Osteoblast (primary cell): ENCODE results near the gene ATP6V0A1. TPM values are rescaled to one million over a fixed set of nuclear protein-coding genes. Genes with fewer than 3 reads are reported as not detected.
"Not testable (repeated sequence)": the region's sequence is repeated elsewhere in the genome, so short reads cannot be mapped to it uniquely, and the experiment has no call there.

Experiments used
- DNase-seq: peaks from one replicate; pipeline ENCODE4 v3.0.0; 2011; ENCODE audit warnings: low spot score, mixed read lengths; ENCODE audit not compliant: insufficient read length; ENCODE audit errors: missing footprints
- H2AFZ ChIP-seq: 2 replicates; pipeline ENCODE4 v1.6.0; 2011; ENCODE audit warnings: mild to moderate bottlenecking, low read length
- H3K27ac ChIP-seq: 2 replicates; pipeline ENCODE4 v1.5.1; 2011; ENCODE audit warnings: mild to moderate bottlenecking, low read depth, low read length, moderate library complexity
- H3K27me3 ChIP-seq: 2 replicates; pipeline ENCODE4 v1.6.0; 2012; ENCODE audit warnings: mild to moderate bottlenecking, control low read depth, inconsistent platforms, low read length, moderate library complexity; ENCODE audit not compliant: insufficient read depth
- H3K36me3 ChIP-seq: 2 replicates; pipeline ENCODE4 v1.5.1; 2011; ENCODE audit warnings: mild to moderate bottlenecking, low read length, control low read depth, moderate library complexity; ENCODE audit not compliant: insufficient read depth
- H3K4me1 ChIP-seq: 2 replicates; pipeline ENCODE4 v1.5.1; 2011; ENCODE audit warnings: mild to moderate bottlenecking, low read length, control low read depth, moderate library complexity; ENCODE audit not compliant: insufficient read depth
- H3K4me2 ChIP-seq: 2 replicates; pipeline ENCODE4 v1.6.0; 2011; ENCODE audit warnings: mild to moderate bottlenecking, low read length; ENCODE audit not compliant: insufficient read depth
- H3K4me3 ChIP-seq: fragments of 200-600 bp; sonication (generic); 3 replicates; pipeline ENCODE4 v1.5.1; 2012; ENCODE audit warnings: mild to moderate bottlenecking, low read length, inconsistent platforms; ENCODE audit not compliant: insufficient read depth
- H3K79me2 ChIP-seq: 2 replicates; pipeline ENCODE4 v1.6.0; 2012; ENCODE audit warnings: mild to moderate bottlenecking, low read length, control low read depth, inconsistent platforms; ENCODE audit not compliant: insufficient read depth
- H3K9me3 ChIP-seq: 2 replicates; pipeline ENCODE4 v1.5.1; 2011; ENCODE audit warnings: low read depth, low read length, control low read depth
- H4K20me1 ChIP-seq: 2 replicates; pipeline ENCODE4 v1.6.0; 2012; ENCODE audit warnings: mild to moderate bottlenecking, low read length, control low read depth; ENCODE audit not compliant: insufficient read depth
- total RNA-seq: library from RNA; depleted of rRNA; stranded (reverse); fragments of >200 nt; gene quantifications from 2 replicates; pipeline ENCODE4 v1.2.3, GENCODE V29; 2012
- TF ChIP-seq, protein P1 (sequence below): IDR thresholded peaks from 2 replicates; pipeline ENCODE4 v1.5.1; 2011; ENCODE audit warnings: mild to moderate bottlenecking, low read depth, low read length, moderate library complexity; ENCODE audit errors: extremely low read depth

The ATP6V0A1 gene
- total RNA-seq, 1 donor = 52.5 TPM

GRCh38 chr17:42438600-42439567, 19.8 kb upstream of the ATP6V0A1 start:
- no peaks in the 10 kb centered on the region for H3K36me3 ChIP-seq
- TF ChIP-seq, protein P1, sequence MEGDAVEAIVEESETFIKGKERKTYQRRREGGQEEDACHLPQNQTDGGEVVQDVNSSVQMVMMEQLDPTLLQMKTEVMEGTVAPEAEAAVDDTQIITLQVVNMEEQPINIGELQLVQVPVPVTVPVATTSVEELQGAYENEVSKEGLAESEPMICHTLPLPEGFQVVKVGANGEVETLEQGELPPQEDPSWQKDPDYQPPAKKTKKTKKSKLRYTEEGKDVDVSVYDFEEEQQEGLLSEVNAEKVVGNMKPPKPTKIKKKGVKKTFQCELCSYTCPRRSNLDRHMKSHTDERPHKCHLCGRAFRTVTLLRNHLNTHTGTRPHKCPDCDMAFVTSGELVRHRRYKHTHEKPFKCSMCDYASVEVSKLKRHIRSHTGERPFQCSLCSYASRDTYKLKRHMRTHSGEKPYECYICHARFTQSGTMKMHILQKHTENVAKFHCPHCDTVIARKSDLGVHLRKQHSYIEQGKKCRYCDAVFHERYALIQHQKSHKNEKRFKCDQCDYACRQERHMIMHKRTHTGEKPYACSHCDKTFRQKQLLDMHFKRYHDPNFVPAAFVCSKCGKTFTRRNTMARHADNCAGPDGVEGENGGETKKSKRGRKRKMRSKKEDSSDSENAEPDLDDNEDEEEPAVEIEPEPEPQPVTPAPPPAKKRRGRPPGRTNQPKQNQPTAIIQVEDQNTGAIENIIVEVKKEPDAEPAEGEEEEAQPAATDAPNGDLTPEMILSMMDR = peak; percentile 59
- H3K9me3 ChIP-seq = no peaks in the 10 kb centered on the region
- no peak overlapping the region for H3K4me3 ChIP-seq
- no peaks in the 10 kb centered on the region for H3K79me2 ChIP-seq
- no peak overlapping the region for H2AFZ ChIP-seq
- no peak for DNase-seq
- no peaks in the 10 kb centered on the region for H3K27me3 ChIP-seq
- peaks cover 10% of the 10 kb centered on the region for H3K4me1 ChIP-seq
- H3K27ac ChIP-seq = no peak overlapping the region
- H4K20me1 ChIP-seq = no peaks in the 10 kb centered on the region
- no peak overlapping the region for H3K4me2 ChIP-seq

GRCh38 chr17:42441371-42442195, 17.1 kb upstream of the ATP6V0A1 start:
- TF ChIP-seq, protein P1 = no peak
- DNase-seq = no peak
- no peaks in the 10 kb centered on the region for H3K36me3 ChIP-seq
- H3K27ac ChIP-seq = no peak overlapping the region
- H2AFZ ChIP-seq = no peak overlapping the region
- no peak overlapping the region for H3K4me3 ChIP-seq
- H3K27me3 ChIP-seq = no peaks in the 10 kb centered on the region
- peaks cover 3% of the 10 kb centered on the region for H3K4me1 ChIP-seq
- H3K79me2 ChIP-seq = no peaks in the 10 kb centered on the region
- H4K20me1 ChIP-seq = no peaks in the 10 kb centered on the region
- H3K4me2 ChIP-seq = no peak overlapping the region
- no peaks in the 10 kb centered on the region for H3K9me3 ChIP-seq

DNA sequence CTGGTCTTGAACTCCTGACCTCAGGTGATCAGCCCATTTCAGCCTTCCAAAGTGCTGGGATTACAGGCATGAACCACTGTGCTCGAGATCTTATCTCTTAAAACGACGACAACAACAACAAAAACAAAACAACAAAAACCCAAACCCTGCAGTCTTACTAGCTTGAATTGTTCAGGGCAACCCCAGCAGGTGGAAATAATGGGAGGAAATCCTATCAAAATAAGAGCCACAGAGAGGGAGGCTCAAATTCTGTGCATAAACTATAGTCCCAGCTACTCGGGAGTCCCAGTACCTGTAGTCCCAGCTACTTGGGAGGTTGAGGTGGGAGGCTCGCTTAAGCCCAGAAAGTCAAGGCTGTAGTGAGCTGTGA, 16.5 kb upstream of the ATP6V0A1 start:
- TF ChIP-seq, protein P1 = no peak
- H3K4me2 ChIP-seq = no peak overlapping the region

GRCh38 chr17:42449176-42449575, 9.5 kb upstream of the ATP6V0A1 start:
- H3K36me3 ChIP-seq, H2AFZ ChIP-seq, H3K27ac ChIP-seq, H3K79me2 ChIP-seq, H3K27me3 ChIP-seq, H3K4me1 ChIP-seq, H4K20me1 ChIP-seq, H3K9me3 ChIP-seq, H3K4me3 ChIP-seq, H3K4me2 ChIP-seq, DNase-seq: not testable (repeated sequence)

More for the DNA sequence above, 16.5 kb upstream of the ATP6V0A1 start:
- Histone ChIP-seq H3K79me2 (no peaks in the 10 kb centered on the region), H2AFZ (no peak overlapping the region), H3K36me3 (no peaks in the 10 kb centered on the region), H3K27me3 (no peaks in the 10 kb centered on the region), H3K9me3 (no peaks in the 10 kb centered on the region), H3K27ac (no peak overlapping the region), H4K20me1 (no peaks in the 10 kb centered on the region), H3K4me3 (no peak overlapping the region), H3K4me1 (no peaks in the 10 kb centered on the region)
- DNase-seq = peak; percentile 39

GRCh38 chr17:42449838-42450237, 8.8 kb upstream of the ATP6V0A1 start:
- H2AFZ ChIP-seq, H3K27me3 ChIP-seq, DNase-seq, H3K79me2 ChIP-seq, H3K36me3 ChIP-seq, H4K20me1 ChIP-seq, H3K27ac ChIP-seq, H3K9me3 ChIP-seq, H3K4me3 ChIP-seq, H3K4me2 ChIP-seq, H3K4me1 ChIP-seq: not testable (repeated sequence)

- H3K4me2 ChIP-seq, H2AFZ ChIP-seq, DNase-seq, H3K36me3 ChIP-seq, H3K9me3 ChIP-seq, H3K79me2 ChIP-seq, H3K4me3 ChIP-seq, H3K4me1 ChIP-seq, H4K20me1 ChIP-seq, H3K27ac ChIP-seq, H3K27me3 ChIP-seq: not testable (repeated sequence)
These were observed 7.4 kb upstream of the ATP6V0A1 start for GRCh38 chr17:42451270-42451669.
